Vagina (tissue), 2 donors: ENCODE measurements around the gene FEM1B.
"Not testable (repeated sequence)": the region's sequence is repeated elsewhere in the genome, so short reads cannot be mapped to it uniquely, and the experiment has no call there.

Source experiments
- CTCF ChIP-seq, 3 experiments: fragments of 450-650 bp in 2 of 3; fragments of 200-600 bp in 1 of 3; sonication (generic) in 1 of 3; IDR thresholded peaks; one replicate each; pipeline ENCODE4 v1.5.1; 2017 to 2019; ENCODE audit warnings: antibody characterized with exemption in 3 of 3, mild to moderate bottlenecking in 2 of 3, moderate library complexity in 2 of 3
- POLR2A ChIP-seq, 2 donors: fragments of 450-650 bp; IDR thresholded peaks; one replicate each; pipeline ENCODE4 v1.6.1; 2017; ENCODE audit warnings: antibody characterized with exemption in 2 of 2, mild to moderate bottlenecking in 2 of 2, moderate library complexity in 2 of 2
- POLR2AphosphoS5 ChIP-seq, 2 donors: sonication (generic); formaldehyde crosslinking; IDR thresholded peaks; one replicate each; pipeline ENCODE4 v1.9.0; 2017; ENCODE audit warnings: antibody characterized with exemption in 2 of 2, mild to moderate bottlenecking in 2 of 2, low read depth in 1 of 2; ENCODE audit not compliant: insufficient read depth in 1 of 2

- TF ChIP-seq CTCF (IDR thresholded peaks at IDR 0.05); POLR2A (IDR thresholded peaks at IDR 0.05); POLR2AphosphoS5 (IDR thresholded peaks at IDR 0.05; ENCODE audit: insufficient read depth in 1 of 2, low read depth in 1 of 2): not testable (repeated sequence)
Measured at GRCh38 chr15:68234520-68234919, 43.0 kb upstream of the FEM1B start.
